HG02588 (cell line): ENCODE results near the gene COL27A1.

ENCODE experiments used
- ATAC-seq: cut with Tn5 transposase; IDR thresholded peaks from one replicate; pipeline ENCODE4 v1.9.1; 2021; ENCODE audit warnings: mild to moderate bottlenecking, moderate library complexity; ENCODE audit not compliant: unreplicated experiment

Gene COL27A1

DNA sequence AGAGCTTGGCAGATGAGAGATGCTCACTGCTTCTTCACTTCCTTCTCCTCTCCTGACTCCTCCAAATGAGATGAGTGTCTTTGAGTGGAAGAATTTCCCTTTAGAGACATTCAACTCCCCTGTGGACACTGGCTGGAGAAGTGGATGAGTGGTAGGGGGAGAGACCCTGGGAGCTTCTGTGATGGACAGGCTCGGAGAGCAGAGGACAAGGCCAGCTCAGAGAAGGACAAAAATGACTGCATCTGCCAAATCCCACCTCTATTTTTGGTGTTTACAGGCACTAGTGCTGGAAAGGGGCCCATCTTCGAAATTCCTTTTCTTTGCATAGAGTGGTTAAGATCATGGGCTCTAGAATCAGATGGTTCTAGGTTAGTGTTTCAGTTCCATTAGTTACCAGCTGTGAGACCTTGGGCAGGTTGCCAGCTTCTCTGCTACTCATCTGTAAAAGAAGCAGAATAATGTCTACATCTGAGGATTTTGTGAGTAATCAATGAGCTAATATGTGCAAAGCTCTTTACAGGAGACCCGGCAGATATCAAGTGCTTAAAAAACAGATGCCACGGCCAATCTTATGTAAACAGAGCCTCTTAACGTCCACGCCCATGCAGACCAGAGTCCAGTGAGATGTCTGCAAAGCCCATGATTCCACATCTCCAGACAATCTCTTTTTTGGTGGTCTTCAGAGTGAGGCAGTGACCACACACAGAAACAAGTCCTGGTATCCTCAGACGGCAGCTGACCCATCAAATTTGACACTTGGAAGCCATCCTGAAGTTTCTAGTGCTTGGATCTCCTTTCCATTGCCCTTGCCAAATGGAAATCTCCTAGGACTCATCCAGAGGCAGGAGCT is 13.6 kb upstream of the COL27A1 start:
- no peak for ATAC-seq

DNA sequence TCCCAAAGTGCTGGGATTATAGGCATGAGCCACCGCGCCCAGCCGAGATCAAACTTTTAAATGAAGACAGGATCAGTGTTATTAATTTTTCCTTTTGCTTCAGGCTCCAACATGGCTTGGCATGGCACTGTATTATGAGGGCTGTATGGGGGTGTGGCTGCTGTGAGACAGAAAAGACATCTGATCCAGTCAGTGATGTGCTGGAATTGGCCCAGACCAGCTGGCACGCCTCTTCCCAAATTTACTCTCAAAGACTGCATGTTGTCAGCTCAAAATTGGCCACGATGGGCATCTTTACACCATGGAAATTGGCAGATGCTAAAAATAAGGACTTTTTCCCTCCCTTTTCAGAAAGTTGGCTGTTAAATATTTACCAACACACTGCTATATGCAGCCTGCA is 12.1 kb upstream of the COL27A1 start:
- ATAC-seq: no peak

DNA sequence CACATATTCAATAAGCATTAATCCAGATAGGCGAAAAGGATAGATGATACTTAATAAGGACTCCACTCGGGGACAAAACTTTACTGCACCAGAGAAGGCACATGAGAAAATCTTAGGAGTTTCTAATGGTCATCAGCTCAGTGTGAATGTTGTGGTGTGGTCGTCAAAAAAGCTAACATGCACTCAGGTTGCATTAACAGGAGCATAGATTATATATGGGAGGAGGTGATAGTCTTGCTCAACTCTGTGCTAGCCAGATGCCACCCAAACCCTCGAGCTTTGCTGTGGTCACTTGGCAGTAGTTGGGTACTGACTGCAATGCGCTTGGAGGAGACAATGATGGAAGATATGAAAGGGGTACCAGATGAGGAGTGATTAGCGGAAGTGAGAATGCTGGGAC is 8.6 kb upstream of the COL27A1 start:
- ATAC-seq: no peak

DNA sequence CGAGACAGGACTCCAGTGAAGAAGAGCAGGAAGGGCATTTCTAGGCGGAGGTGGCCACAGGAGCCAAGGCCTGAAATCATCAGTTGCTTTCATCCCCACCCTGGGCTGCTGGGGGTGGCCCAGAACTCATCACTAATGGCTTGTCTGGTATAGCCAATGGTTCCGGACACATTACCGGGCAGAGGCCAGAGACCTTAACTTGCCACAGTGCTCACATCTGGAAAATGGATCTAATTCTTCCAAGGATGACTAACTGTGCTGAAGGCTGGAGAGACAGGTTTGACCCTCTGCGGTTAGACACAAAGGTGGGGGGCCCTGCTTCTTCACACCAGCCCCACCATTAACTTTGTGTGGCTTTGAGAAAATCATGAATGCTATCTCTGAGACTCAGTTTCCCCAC is 6.2 kb upstream of the COL27A1 start:
- no peak for ATAC-seq

DNA sequence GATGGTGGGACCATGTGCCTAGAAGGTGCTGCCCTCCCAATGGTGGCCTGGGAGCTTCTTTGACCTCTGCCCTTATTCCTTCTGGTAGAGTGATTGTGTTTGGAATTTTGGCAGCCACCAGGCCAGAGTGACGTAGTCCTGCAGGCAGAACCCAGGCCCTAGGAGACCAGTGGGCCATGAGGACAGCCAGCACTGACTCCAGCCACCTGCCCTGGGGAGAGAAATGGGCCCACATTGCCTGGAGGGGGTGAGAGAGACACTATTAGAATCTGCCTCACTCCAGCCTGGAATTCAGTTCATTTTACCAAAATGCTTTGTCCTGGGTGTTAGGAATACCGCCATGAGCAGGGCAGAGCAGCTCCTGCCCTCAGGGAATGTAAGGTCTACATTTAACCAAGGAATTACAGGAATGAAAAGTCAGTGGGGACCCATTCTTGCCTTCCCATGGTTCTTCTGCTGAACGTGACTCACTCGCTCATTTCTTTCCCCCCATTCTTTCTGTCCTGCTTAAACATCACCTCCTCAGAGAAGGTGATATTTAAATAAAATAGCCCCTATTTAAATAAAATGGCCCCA is 5.5 kb upstream of the COL27A1 start:
- no peak for ATAC-seq

DNA sequence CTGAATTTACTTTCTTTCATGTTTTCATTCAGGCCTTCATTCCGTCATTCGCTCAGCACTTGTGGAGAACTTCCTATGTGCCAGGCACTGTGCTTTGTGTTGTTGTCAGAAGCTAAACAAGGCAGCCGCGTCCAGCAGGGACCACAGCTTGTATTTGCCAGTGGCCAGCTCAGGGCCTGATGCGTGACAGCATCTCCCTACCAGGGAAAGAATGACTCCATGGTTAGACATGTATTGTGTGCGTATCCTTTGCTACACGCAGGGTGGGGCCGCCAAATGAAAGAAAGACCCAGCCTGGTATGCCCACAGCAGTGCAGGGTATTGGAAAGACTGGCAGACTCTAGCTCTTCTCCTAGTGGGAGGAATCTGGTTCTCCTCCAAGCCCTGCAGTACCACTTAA is 4.7 kb upstream of the COL27A1 start:
- ATAC-seq: no peak

DNA sequence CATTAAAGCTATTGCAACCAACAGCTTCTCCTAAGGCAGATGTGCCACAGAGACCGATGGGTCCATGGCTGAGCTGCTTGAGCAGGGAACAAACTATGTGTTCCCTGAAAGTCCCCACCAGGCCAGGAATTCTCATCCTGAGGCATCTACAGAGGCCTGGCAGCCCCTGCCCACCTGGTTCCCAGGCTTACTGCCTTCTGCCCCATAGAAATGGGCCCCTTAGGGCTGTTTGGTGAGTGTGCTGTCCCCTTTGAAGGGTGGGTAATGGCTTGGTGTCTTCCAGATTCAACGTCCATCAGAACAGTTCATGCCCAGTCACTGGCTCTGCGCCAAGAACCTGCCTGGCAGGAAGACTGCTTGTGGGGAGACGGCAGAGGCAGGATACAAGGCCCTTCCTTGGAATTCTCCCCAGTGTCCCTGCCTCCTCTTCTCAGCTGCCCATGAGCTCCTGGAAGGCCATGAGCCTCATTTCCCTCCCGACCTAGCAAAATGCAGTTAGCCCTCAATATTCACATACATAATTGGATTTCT is 3.8 kb upstream of the COL27A1 start:
- ATAC-seq: no peak

DNA sequence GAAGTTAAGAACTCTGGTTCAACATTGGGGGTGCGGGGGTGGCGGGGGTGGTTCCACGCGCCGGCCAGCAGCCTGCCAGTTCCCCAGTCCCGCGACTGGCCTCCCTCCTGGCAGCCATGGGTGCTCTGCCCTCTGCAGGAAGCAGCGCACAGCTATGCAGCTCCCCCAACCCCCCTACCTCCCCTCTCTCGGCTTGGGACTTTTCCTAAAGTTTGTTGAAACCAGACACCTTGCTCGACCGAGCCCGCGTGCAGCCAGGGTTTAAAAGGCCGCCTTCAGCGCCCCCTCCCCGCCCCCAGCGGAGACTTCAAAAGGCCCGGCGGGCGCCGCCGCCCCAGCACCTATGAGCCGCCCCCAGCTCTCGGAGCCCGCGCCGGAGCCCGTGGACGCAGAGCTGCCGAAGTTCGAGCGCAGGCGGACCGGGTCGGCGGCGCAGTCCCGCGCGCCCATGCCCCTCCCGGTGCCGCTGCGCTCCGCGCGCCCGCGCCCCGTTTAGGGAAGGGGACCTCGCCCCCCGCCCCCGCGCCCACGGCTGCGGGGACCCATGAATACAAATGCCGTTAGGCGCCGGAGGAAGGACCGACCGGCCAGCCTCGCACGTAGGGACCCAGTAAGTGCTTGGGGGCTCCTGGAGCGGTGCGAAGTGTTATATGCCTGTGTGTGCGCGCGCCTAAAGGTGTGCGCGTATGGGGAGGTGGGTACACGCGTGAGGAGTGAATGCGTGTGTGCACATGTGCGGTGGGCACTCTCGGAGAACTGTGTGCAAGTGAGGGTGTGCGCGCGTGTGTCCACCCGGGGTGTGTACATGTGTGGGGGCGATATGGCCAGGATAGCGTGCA is 1.4 kb upstream of the COL27A1 start:
- ATAC-seq: no peak

DNA sequence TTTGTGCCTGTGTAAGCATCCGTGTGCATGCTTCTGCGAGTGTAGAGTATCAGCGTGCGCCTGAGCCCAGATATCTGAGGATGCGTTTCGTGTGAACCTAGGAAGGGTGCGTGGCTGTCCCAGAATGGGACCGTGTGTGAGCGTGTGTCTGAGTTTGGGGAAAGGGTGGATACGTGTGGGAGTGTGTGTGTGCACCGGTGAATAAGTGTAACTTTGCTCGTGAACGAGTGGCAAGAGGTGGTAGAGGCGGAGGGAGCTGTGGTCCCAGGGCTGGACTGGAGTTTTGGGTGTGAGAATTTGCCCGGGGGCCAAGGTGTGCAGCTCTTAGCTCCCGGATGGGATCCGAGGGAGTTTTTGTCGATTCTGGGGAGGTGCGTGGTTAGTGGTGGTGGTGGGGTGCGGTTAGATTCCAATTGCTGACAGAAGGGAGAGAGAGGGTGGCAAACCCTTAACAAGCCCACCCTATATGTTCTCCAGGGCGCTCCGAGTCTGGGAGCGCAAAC is 686 bp upstream of the COL27A1 start:
- no peak for ATAC-seq

DNA sequence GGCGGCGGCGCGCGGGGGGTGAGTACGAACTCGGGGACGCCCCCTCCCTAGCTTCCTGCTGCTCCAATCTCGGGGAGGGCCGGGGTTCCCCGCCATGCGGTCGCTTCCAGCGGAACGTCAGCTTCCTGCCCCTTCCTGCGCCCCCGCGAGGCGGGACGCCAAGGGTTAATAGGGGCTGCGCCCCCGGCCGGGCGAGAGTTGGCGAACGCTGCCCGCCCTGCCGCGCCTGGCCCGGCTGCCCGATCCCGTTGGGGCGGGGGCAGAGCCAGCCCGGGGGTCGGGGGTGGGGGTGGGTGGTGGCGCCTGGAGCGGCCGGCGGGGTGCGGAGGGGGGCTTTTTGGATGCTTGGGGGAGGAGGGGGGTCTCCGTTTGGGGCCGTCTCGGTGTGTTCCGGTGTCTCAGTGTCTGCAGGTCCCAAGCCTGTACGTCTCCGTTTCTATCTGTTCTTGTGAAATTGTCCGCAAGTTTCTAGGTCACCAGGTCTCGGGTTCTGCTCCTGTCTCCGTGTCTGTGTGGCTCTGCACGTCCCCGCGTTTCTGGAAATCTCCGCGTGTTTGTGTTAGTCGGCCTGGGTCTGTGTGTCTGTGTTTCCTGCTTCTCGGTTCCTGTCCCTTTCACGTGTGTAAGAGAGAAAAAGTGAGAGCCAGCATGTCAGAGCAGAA is 789 bp downstream of the COL27A1 start:
- no peak for ATAC-seq

DNA sequence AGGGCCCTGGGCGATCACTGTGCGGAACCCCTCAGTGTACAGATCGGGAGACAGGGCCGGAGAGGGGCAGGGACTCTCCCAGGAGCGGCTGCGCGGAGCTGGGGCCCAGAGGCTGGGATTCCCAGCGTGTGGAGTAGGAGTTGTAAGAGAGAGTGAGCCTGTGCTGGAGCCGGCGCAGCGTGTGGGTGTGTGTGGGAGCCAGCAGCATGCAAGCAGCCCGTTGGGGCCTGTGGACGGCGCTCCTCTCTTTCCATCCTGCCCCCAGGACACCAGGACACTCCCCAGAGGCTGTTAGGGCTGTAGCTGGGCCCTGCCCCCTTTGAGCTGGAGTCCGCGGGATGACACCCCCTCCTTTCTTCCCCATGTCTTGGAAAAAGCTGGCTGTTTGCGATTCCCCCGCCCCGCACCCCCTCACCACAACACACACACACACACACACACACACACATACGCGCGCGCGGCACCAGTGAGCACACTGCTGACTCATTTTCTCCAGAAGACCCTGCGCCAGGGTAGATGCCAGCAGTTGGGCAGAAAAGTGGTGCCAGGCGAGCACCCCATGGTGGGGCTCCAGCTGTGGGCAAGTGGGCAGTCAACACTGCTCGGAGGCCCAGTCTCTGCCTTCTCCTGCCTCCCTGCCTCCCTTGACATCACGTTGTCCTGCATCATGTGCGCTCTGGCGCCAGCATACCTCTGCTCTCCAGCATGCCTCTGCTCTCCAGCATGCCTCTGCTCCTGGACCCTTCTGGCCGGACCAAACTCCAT is 1.5 kb downstream of the COL27A1 start:
- ATAC-seq: no peak

DNA sequence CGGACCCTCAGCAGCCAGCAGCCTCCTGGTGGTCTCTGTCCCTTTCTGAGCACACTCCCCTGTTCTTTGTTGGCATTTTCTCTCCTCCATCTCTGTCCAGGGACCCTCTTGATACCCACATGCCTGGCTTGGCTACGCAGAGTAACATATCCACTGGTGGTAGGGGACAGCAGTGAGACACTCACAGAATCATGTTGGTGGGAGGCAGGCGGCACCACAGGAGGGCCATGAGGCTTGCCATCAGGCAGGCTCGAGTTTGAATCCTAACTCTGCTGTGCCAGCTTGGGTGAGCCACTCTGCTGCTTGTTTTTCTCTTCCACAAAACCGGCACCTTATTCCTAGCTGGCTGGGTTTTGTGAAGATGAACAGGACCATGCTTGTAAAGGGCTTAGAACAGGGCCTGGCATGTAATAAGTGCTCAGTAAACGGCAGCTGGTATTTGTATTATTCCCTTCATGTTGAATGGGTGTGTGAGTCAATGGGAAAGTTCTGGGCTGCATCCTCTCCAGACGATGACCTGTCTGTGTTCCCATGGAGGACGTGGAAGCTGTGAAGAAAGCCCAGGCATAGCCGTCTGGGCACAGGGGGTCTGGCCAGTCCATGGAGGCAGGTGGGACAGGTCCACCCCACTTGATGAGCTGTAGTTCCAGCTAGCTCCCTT is 2.3 kb downstream of the COL27A1 start:
- ATAC-seq: no peak

DNA sequence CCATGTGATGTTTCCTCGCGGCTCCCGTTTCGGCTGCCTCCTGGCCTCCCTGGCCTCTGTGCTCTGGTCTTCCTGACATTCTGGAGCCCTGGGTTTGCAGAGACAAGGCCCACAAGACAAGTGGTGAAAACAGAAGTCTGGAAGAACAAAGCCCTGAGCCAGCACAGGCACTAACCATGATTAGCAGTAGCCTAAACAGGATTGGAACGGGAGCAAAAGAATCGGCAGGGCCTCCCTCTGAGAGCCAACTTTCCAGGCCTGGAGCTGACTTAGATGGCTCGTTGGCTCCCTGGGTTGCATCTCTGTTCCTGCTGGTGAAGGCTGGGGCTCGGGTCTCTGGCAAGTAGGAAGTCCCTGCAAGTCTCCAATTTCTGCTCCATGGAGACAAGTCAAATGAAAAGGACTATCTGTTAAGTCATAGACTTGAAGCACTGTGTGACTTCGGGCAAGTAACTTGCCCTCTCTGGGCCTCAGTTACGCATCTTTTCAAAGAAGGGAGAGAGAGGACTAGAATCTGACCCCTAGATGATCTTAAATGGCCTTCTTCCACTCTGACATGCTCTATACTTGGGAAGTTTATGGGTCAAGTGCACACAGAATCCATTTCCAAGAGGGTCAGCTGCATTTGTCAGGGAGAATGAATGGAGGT is 3.3 kb downstream of the COL27A1 start:
- ATAC-seq: no peak

DNA sequence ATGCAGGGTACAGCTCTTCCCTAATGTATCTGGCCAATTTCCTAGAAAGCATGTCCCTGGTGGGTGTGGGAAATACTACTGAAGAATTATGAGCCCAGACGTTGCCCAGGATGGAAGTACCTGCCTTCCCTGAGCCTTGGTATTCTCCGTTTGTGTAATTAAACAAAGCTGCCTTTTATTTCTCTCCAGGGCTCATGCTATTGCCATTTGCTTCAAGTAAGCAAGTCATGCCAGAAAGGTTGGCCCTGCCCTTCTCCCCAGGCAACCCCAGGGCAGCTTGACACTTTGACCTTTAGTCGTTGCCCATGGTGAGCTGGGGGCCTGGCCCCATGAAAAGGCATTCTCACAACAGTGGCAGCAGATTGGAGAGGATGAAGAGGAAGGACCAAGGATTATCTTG is 4.4 kb downstream of the COL27A1 start:
- no peak for ATAC-seq

DNA sequence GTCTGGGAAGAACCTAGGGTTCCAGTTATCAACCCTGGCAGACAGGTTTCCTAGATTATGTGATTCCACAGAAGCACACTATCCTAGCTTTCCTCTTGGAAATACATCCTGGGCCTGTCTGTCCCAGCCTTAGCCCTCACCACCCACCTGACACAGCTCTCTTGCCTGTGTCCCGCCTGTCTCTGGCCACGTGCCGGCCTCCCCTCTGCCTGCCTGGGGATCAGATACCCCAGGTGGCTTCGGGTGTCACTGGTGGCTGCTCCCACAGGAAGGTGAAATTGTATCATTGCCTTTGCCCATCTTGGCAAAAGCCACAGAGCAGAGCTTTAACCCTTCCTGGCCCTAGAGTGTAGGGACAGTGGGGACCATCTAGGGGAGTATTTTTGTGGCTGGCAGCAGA is 6.2 kb downstream of the COL27A1 start:
- ATAC-seq: no peak

DNA sequence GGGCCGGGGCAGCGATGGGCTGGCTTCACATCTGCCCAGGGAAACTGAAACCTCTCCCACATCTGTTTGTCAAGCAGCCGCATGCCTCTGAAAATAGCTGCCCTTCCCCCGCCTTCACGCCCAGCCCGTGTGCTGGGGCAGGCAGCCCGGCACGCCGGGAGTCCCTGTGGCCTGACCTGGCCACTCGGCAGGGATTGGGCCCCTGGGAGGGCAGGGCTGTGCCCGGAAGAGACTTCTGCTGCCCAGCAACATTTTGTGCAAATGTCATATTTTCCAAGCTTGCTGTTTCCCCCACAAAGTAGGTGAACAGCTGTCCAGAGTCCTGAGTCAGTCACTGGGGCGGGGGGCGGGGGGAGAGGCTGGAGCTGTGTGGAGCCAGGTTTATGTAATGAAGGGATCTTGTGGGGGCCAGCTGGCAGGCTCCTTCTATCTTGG is 8.2 kb downstream of the COL27A1 start:
- no peak for ATAC-seq

DNA sequence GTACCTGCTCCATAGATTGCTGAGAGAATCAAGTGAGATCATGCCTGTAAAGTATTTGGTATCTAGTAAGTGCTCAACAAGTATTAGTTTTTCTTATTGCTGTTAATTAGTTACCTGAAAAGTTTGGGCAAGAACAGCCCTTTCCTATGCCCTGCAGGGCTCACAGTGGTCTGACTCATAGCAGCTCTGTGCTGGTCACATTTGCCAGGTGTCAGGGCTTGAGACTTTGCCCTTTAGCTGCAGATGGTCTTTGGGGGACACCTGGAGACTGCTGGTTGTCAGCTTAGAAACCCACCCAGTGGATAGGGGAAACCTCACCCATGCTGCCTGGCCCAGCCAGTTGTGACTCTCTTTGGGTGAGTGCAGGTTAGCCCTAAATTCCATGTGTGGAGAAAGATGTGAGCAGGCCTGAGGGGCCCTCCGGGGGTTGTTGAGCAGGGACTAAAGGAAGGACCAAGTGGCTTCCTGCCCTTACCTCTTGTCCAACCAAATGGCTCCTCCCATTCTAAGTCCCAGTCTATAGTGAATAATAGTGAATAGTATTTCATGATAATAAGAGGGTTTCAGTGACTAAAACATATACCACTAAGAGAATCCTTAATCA is 9.0 kb downstream of the COL27A1 start:
- no peak for ATAC-seq

DNA sequence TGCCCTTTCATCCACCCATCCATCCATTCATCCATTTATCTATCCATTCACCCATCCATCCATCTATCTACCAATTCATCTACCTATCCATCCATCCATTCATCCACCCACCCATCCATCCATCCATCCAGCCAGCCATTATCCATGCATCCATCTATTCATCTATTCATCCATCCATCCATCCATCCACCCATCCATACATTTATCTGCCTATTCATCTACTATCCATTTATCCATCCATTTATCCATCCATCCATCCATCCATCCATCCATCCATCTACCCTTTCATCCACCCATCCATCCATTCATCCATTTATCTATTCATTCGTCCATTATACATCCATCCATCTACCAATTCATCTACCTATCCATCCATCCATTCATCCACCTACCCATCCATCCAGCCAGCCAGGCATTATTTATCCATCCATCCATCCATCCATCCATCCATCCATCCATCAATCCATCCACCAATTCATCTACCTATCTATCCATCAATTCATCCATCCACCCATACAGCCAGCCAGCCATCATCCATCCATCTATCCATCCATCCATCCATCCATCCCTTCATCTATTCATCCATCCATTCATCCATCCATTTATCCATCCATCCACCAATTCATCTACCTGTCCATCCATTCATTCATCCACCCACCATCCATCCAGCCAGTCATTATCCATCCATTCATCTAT is 10.2 kb downstream of the COL27A1 start:
- ATAC-seq: no peak
